ENCODE results near the gene PTPN18. TPM values are rescaled to one million over a fixed set of nuclear protein-coding genes. Genes with fewer than 3 reads are reported as not detected.

PTPN18 gene
- total and polyA plus RNA-seq, 2 donors (not counting 1 experiment from before 2014, with no cell fraction given): 9.6 to 18.1 TPM

DNA sequence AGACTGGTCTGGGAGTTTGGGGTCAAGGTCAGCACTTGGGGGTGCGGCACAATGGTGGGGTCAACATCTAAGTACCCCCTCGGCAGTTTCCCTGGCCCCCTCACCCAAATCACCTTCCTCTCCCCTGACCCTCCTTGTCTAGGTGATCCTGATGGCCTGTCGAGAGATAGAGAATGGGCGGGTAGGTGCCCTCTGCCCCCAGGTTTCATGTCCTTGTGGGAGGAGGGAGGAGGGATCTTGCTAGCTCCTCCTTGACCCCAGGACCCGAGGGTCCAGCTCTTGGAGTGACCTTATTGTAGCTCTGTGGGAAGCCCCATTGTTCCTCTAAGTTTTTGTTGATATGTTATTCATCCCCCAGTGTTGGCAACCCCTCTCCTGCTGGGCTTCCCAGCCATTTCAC is 3.6 kb downstream of the PTPN18 start:
- no peaks in the 10 kb centered on the region for H3K79me2 ChIP-seq (ENCODE audit: control insufficient read depth, insufficient read depth, low read length)
- no peak overlapping the region for H2AFZ ChIP-seq (ENCODE audit: low read length)
- H3K4me1 ChIP-seq (ENCODE audit: control insufficient read depth, extremely low read depth, insufficient read depth, low read length): peaks cover 2% of the 10 kb centered on the region
- H3K27ac ChIP-seq (ENCODE audit: insufficient read depth, low read length): no peak overlapping the region
- no peak for DNase-seq (ENCODE audit: low read depth in 2 of 2)
- no peaks in the 10 kb centered on the region for H3K27me3 ChIP-seq (ENCODE audit: control insufficient read depth, insufficient read depth, low read length)
- no peak overlapping the region for H3K4me2 ChIP-seq (ENCODE audit: extremely low read depth, insufficient read depth, low read length)
- H3K9me3 ChIP-seq (ENCODE audit: control insufficient read depth, insufficient read depth, low read depth, low read length): no peaks in the 10 kb centered on the region
- TF ChIP-seq, protein P1, sequence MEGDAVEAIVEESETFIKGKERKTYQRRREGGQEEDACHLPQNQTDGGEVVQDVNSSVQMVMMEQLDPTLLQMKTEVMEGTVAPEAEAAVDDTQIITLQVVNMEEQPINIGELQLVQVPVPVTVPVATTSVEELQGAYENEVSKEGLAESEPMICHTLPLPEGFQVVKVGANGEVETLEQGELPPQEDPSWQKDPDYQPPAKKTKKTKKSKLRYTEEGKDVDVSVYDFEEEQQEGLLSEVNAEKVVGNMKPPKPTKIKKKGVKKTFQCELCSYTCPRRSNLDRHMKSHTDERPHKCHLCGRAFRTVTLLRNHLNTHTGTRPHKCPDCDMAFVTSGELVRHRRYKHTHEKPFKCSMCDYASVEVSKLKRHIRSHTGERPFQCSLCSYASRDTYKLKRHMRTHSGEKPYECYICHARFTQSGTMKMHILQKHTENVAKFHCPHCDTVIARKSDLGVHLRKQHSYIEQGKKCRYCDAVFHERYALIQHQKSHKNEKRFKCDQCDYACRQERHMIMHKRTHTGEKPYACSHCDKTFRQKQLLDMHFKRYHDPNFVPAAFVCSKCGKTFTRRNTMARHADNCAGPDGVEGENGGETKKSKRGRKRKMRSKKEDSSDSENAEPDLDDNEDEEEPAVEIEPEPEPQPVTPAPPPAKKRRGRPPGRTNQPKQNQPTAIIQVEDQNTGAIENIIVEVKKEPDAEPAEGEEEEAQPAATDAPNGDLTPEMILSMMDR (conservative IDR thresholded peaks at IDR 0.05 in 1 of 2, IDR thresholded peaks at IDR 0.05 in 1 of 2; ENCODE audit: low read depth in 1 of 2, low read length in 2 of 2): no peak
- TF ChIP-seq EZH2 (IDR thresholded peaks at IDR 0.05; ENCODE audit: low read length, missing control alignments): no peak
- no peak overlapping the region for H3K4me3 ChIP-seq (replicated peaks in 1 of 4; ENCODE audit: control extremely low read depth in 1 of 4, insufficient read depth in 1 of 4, low read depth in 3 of 4, low read length in 4 of 4)
- no peaks in the 10 kb centered on the region for H4K20me1 ChIP-seq (ENCODE audit: control insufficient read depth, extremely low read depth, insufficient read depth, low read length)
- no peak overlapping the region for H3K9ac ChIP-seq (ENCODE audit: insufficient read depth, low read length)
- H3K36me3 ChIP-seq (ENCODE audit: control insufficient read depth, insufficient read depth, low read length): no peaks in the 10 kb centered on the region

DNA sequence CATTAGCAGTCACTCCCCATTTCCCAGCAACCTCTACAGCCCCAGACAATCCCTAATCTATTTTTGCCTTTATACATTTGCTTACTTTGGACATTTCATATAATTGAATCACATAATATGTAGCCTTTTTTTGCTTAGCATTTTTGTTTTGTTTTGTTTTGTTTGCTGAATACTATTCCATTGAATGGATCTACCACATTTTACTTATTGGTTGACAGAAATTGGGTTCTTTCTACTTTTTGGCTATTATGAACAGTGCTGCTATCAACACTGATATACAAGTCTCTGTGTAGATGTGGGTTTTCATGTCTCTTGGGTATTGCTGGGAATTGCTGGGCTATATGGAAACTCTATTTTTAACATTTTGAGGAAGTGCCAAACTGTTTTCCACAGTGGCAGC is 7.6 kb downstream of the PTPN18 start:
- no peak overlapping the region for H3K9ac ChIP-seq (ENCODE audit: insufficient read depth, low read length)
- no peaks in the 10 kb centered on the region for H3K4me1 ChIP-seq (ENCODE audit: control insufficient read depth, extremely low read depth, insufficient read depth, low read length)
- DNase-seq (ENCODE audit: low read depth in 2 of 2): no peak
- no peak overlapping the region for H2AFZ ChIP-seq (ENCODE audit: low read length)
- no peaks in the 10 kb centered on the region for H4K20me1 ChIP-seq (ENCODE audit: control insufficient read depth, extremely low read depth, insufficient read depth, low read length)
- no peak overlapping the region for H3K4me3 ChIP-seq (replicated peaks in 1 of 4; ENCODE audit: control extremely low read depth in 1 of 4, insufficient read depth in 1 of 4, low read depth in 3 of 4, low read length in 4 of 4)
- no peaks in the 10 kb centered on the region for H3K79me2 ChIP-seq (ENCODE audit: control insufficient read depth, insufficient read depth, low read length)
- no peak overlapping the region for H3K27ac ChIP-seq (ENCODE audit: insufficient read depth, low read length)
- no peaks in the 10 kb centered on the region for H3K27me3 ChIP-seq (ENCODE audit: control insufficient read depth, insufficient read depth, low read length)
- H3K36me3 ChIP-seq (ENCODE audit: control insufficient read depth, insufficient read depth, low read length): no peaks in the 10 kb centered on the region
- TF ChIP-seq, protein P1 (conservative IDR thresholded peaks at IDR 0.05 in 1 of 2, IDR thresholded peaks at IDR 0.05 in 1 of 2; ENCODE audit: low read depth in 1 of 2, low read length in 2 of 2): no peak
- TF ChIP-seq EZH2 (IDR thresholded peaks at IDR 0.05; ENCODE audit: low read length, missing control alignments): no peak
- H3K4me2 ChIP-seq (ENCODE audit: extremely low read depth, insufficient read depth, low read length): no peak overlapping the region
- H3K9me3 ChIP-seq (ENCODE audit: control insufficient read depth, insufficient read depth, low read depth, low read length): no peaks in the 10 kb centered on the region

- H3K4me1 ChIP-seq (ENCODE audit: control insufficient read depth, extremely low read depth, insufficient read depth, low read length): no peaks in the 10 kb centered on the region
- TF ChIP-seq EZH2 (IDR thresholded peaks at IDR 0.05; ENCODE audit: low read length, missing control alignments): no peak
- TF ChIP-seq, protein P1 (conservative IDR thresholded peaks at IDR 0.05 in 1 of 2, IDR thresholded peaks at IDR 0.05 in 1 of 2; ENCODE audit: low read depth in 1 of 2, low read length in 2 of 2): no peak
- no peaks in the 10 kb centered on the region for H4K20me1 ChIP-seq (ENCODE audit: control insufficient read depth, extremely low read depth, insufficient read depth, low read length)
- H3K9ac ChIP-seq (ENCODE audit: insufficient read depth, low read length): no peak overlapping the region
- H3K4me2 ChIP-seq (ENCODE audit: extremely low read depth, insufficient read depth, low read length): no peak overlapping the region
- no peaks in the 10 kb centered on the region for H3K27me3 ChIP-seq (ENCODE audit: control insufficient read depth, insufficient read depth, low read length)
- H3K4me3 ChIP-seq (replicated peaks in 1 of 4; ENCODE audit: control extremely low read depth in 1 of 4, insufficient read depth in 1 of 4, low read depth in 3 of 4, low read length in 4 of 4): no peak overlapping the region
- H3K36me3 ChIP-seq (ENCODE audit: control insufficient read depth, insufficient read depth, low read length): no peaks in the 10 kb centered on the region
- no peaks in the 10 kb centered on the region for H3K9me3 ChIP-seq (ENCODE audit: control insufficient read depth, insufficient read depth, low read depth, low read length)
- H3K27ac ChIP-seq (ENCODE audit: insufficient read depth, low read length): no peak overlapping the region
- no peaks in the 10 kb centered on the region for H3K79me2 ChIP-seq (ENCODE audit: control insufficient read depth, insufficient read depth, low read length)
- no peak overlapping the region for H2AFZ ChIP-seq (ENCODE audit: low read length)
- no peak for DNase-seq (ENCODE audit: low read depth in 2 of 2)
Measured at GRCh38 chr2:130365075-130365474, 9.2 kb downstream of the PTPN18 start.
